ENCODE results near the gene NCKAP1. TPM values are rescaled to one million over a fixed set of nuclear protein-coding genes. Genes with fewer than 3 reads are reported as not detected.
"Not testable (repeated sequence)": the region's sequence is repeated elsewhere in the genome, so short reads cannot be mapped to it uniquely, and the experiment has no call there.

The NCKAP1 gene
- polyA plus RNA-seq, 4 donors: 102 to 147 (median 125) TPM

GRCh38 chr2:183009249-183009899 lies 28.9 kb downstream of the NCKAP1 start:
- no peak for DNase-seq (ENCODE audit: low read depth in 4 of 4, low spot score in 3 of 4)

GRCh38 chr2:183001948-183002347 lies 36.3 kb downstream of the NCKAP1 start:
- DNase-seq (ENCODE audit: low read depth in 4 of 4, low spot score in 3 of 4): no peak

- DNase-seq (ENCODE audit: low read depth in 4 of 4, low spot score in 3 of 4): peak in 2 of 4 donors; percentile 6 to 9
These were observed 37.4 kb downstream of the NCKAP1 start for GRCh38 chr2:183000846-183001245.

- DNase-seq (ENCODE audit: low read depth in 4 of 4, low spot score in 3 of 4): no peak
These were observed 38.8 kb downstream of the NCKAP1 start for GRCh38 chr2:182999348-183000028.

GRCh38 chr2:182994228-182994912 lies 43.9 kb downstream of the NCKAP1 start:
- DNase-seq (ENCODE audit: low read depth in 4 of 4, low spot score in 3 of 4): no peak

GRCh38 chr2:182982941-182983340 lies 55.3 kb downstream of the NCKAP1 start:
- DNase-seq (ENCODE audit: low read depth in 4 of 4, low spot score in 3 of 4): no peak

- DNase-seq (ENCODE audit: low read depth in 4 of 4, low spot score in 3 of 4): not testable (repeated sequence)
These were observed 56.8 kb downstream of the NCKAP1 start for GRCh38 chr2:182981475-182981874.

GRCh38 chr2:182980652-182981051 lies 57.6 kb downstream of the NCKAP1 start:
- no peak for DNase-seq (ENCODE audit: low read depth in 4 of 4, low spot score in 3 of 4)

GRCh38 chr2:182980115-182980514 lies 58.1 kb downstream of the NCKAP1 start:
- DNase-seq (ENCODE audit: low read depth in 4 of 4, low spot score in 3 of 4): peak in 2 of 4 donors; percentile 6 to 7

- DNase-seq (ENCODE audit: low read depth in 4 of 4, low spot score in 3 of 4): no peak
These were observed 60.8 kb downstream of the NCKAP1 start for GRCh38 chr2:182977463-182977862.

GRCh38 chr2:182973441-182974352 lies 64.6 kb downstream of the NCKAP1 start:
- DNase-seq (ENCODE audit: low read depth in 4 of 4, low spot score in 3 of 4): no peak

GRCh38 chr2:182972548-182972942 lies 65.7 kb downstream of the NCKAP1 start:
- no peak for DNase-seq (ENCODE audit: low read depth in 4 of 4, low spot score in 3 of 4)

GRCh38 chr2:182971820-182972547 lies 66.3 kb downstream of the NCKAP1 start:
- no peak for DNase-seq (ENCODE audit: low read depth in 4 of 4, low spot score in 3 of 4)

- DNase-seq (ENCODE audit: low read depth in 4 of 4, low spot score in 3 of 4): no peak
These were observed 67.8 kb downstream of the NCKAP1 start for GRCh38 chr2:182970486-182970885.

- no peak for DNase-seq (ENCODE audit: low read depth in 4 of 4, low spot score in 3 of 4)
These were observed 69.8 kb downstream of the NCKAP1 start for GRCh38 chr2:182968493-182968892.

GRCh38 chr2:182966356-182966755 lies 71.9 kb downstream of the NCKAP1 start:
- DNase-seq (ENCODE audit: low read depth in 4 of 4, low spot score in 3 of 4): not testable (repeated sequence)

- no peak for DNase-seq (ENCODE audit: low read depth in 4 of 4, low spot score in 3 of 4)
These were observed 75.6 kb downstream of the NCKAP1 start for GRCh38 chr2:182962641-182963040.

GRCh38 chr2:182960869-182961268 lies 77.4 kb downstream of the NCKAP1 start:
- not testable (repeated sequence) for DNase-seq (ENCODE audit: low read depth in 4 of 4, low spot score in 3 of 4)

GRCh38 chr2:182954789-182955188 lies 83.5 kb downstream of the NCKAP1 start:
- no peak for DNase-seq (ENCODE audit: low read depth in 4 of 4, low spot score in 3 of 4)

Data from left renal pelvis (tissue), 4 donors.